SK-N-SH (cell line): Measurements from ENCODE around the gene SACM1L. TPM values are rescaled to one million over a fixed set of nuclear protein-coding genes. Genes with fewer than 3 reads are reported as not detected.

Experiments
- CTCF ChIA-PET: fragments of 300-600, 350-600 bp; formaldehyde crosslinking; extraction: SDS; loops from one replicate; lab custom pipeline; 2021; lab: Yijun Ruan, JAX
- POLR2A ChIA-PET: fragments of 350-600 bp; sonication (Branson Sonifier 250); formaldehyde crosslinking; extraction: SDS; loops from one replicate; lab custom pipeline; 2020; ENCODE audit warnings: antibody characterized with exemption, inconsistent platforms; lab: Yijun Ruan, JAX
- DNase-seq: peaks from one replicate; pipeline ENCODE4 v3.0.0; 2012
- H2AFZ ChIP-seq: fragments of 200-600 bp; sonication (generic); 2 replicates; pipeline ENCODE4 v1.8.1; 2016; ENCODE audit warnings: antibody characterized with exemption, mild to moderate bottlenecking, low read depth
- H3F3A ChIP-seq: fragments of 200-600 bp; sonication (generic); replicated peaks from 2 replicates; pipeline ENCODE3; 2016; ENCODE audit warnings: antibody characterized with exemption, mild to moderate bottlenecking; ENCODE audit not compliant: insufficient read depth
- H3K27ac ChIP-seq, 2 experiments: fragments of 200-500 bp in 1 of 2; fragments of 200-600 bp in 1 of 2; sonication (Bioruptor generic) in 1 of 2; sonication (generic), shearing (Covaris generic) in 1 of 2; 2 replicates each; pipeline versions ENCODE4 v1.5.1 to v1.6.1; 2014 to 2016; ENCODE audit warnings: low read depth in 2 of 2, inconsistent platforms in 1 of 2, low read length in 1 of 2, mild to moderate bottlenecking in 1 of 2, mixed read lengths in 1 of 2
- H3K27me3 ChIP-seq: fragments of 200-600 bp; sonication (generic), shearing (Covaris generic); 2 replicates; pipeline ENCODE4 v1.6.1; 2016; ENCODE audit warnings: mixed run types; ENCODE audit not compliant: insufficient read depth
- H3K36me3 ChIP-seq, 2 experiments: fragments of 200-500 bp in 1 of 2; fragments of 200-600 bp in 1 of 2; sonication (Bioruptor generic) in 1 of 2; sonication (generic) in 1 of 2; replicated peaks in 1 of 2; 2 replicates each; pipeline versions ENCODE3 to v1.5.1; 2014 to 2016; ENCODE audit warnings: low read length in 1 of 2, mild to moderate bottlenecking in 1 of 2; ENCODE audit not compliant: insufficient read depth in 2 of 2, control insufficient read depth in 1 of 2
- H3K4me1 ChIP-seq, 2 experiments: fragments of 200-500 bp in 1 of 2; fragments of 200-600 bp in 1 of 2; sonication (Bioruptor generic) in 1 of 2; sonication (generic), shearing (Covaris generic) in 1 of 2; 2 replicates each; pipeline versions ENCODE4 v1.5.1 to v1.6.1; 2014 to 2016; ENCODE audit warnings: low read depth in 1 of 2, low read length in 1 of 2, mixed run types in 1 of 2; ENCODE audit not compliant: insufficient read depth in 2 of 2, control insufficient read depth in 1 of 2
- H3K4me2 ChIP-seq: fragments of 200-600 bp; sonication (generic), shearing (Covaris generic); 2 replicates; pipeline ENCODE4 v1.6.1; 2017; ENCODE audit warnings: mixed run types
- H3K4me3 ChIP-seq, 2 experiments: fragments of 200-500 bp in 1 of 2; fragments of 200-600 bp in 1 of 2; sonication (Bioruptor generic) in 1 of 2; sonication (generic), shearing (Covaris generic) in 1 of 2; 2 replicates each; pipeline versions ENCODE4 v1.5.1 to v1.8.1; 2014 to 2016; ENCODE audit warnings: low read depth in 2 of 2, inconsistent platforms in 1 of 2, low read length in 1 of 2, mild to moderate bottlenecking in 1 of 2, mixed read lengths in 1 of 2, moderate library complexity in 1 of 2
- H3K79me2 ChIP-seq: fragments of 200-600 bp; sonication (generic); 2 replicates; pipeline ENCODE4 v1.8.1; 2017; ENCODE audit warnings: mild to moderate bottlenecking; ENCODE audit not compliant: insufficient read depth
- H3K9ac ChIP-seq: fragments of 200-600 bp; sonication (generic); 2 replicates; pipeline ENCODE4 v1.6.1; 2017; ENCODE audit warnings: mixed run types
- H3K9me2 ChIP-seq: fragments of 200-600 bp; sonication (generic); 2 replicates; pipeline ENCODE4 v1.6.1; 2017; ENCODE audit warnings: mixed run types
- H3K9me3 ChIP-seq: fragments of 200-600 bp; sonication (generic); 2 replicates; pipeline ENCODE4 v1.6.1; 2017; ENCODE audit warnings: mixed run types, mild to moderate bottlenecking, moderate library complexity
- H4K20me1 ChIP-seq: fragments of 200-600 bp; sonication (generic); 2 replicates; pipeline ENCODE4 v1.6.1; 2017; ENCODE audit warnings: mild to moderate bottlenecking, mixed run types; ENCODE audit not compliant: insufficient read depth
- CTCF ChIP-seq: fragments of 200-600 bp; sonication (generic); IDR thresholded peaks from 2 replicates; pipeline ENCODE4 v1.6.1; 2017; ENCODE audit warnings: antibody characterized with exemption, mild to moderate bottlenecking, moderate library complexity
- EP300 ChIP-seq, 2 experiments: IDR thresholded peaks; 2 replicates each; pipeline versions ENCODE4 v1.4.0 to v1.6.1; 2012; ENCODE audit warnings: borderline replicate concordance in 1 of 2, low read depth in 1 of 2, low read length in 1 of 2
- FOXJ3 ChIP-seq: sonication (generic); formaldehyde crosslinking; IDR thresholded peaks from 2 replicates; pipeline ENCODE4 v1.5.1; 2020; ENCODE audit warnings: mild to moderate bottlenecking, missing genetic modification reagents
- FOXM1 ChIP-seq: IDR thresholded peaks from 2 replicates; pipeline ENCODE4 v1.4.0; 2012; ENCODE audit warnings: low read depth, mild to moderate bottlenecking
- IRF3 ChIP-seq: fragments of 150-350 bp; IDR thresholded peaks from 2 replicates; pipeline ENCODE4 v1.6.1; 2016; ENCODE audit warnings: mild to moderate bottlenecking, low read depth, low read length
- MEF2A ChIP-seq: IDR thresholded peaks from 2 replicates; pipeline ENCODE4 v1.4.0; 2012; ENCODE audit warnings: low read depth, borderline replicate concordance
- MXI1 ChIP-seq: IDR thresholded peaks from 2 replicates; pipeline ENCODE4 v1.6.1; 2012; ENCODE audit warnings: mild to moderate bottlenecking, low read depth, low read length, improper control_type of control experiment
- NFIC ChIP-seq: IDR thresholded peaks from 2 replicates; pipeline ENCODE4 v1.4.0; 2012; ENCODE audit warnings: borderline replicate concordance
- NRF1 ChIP-seq: IDR thresholded peaks from 2 replicates; pipeline ENCODE4 v1.6.1; 2012; ENCODE audit warnings: low read depth, mild to moderate bottlenecking, low read length
- RAD21 ChIP-seq: IDR thresholded peaks from 2 replicates; pipeline ENCODE4 v1.6.1; 2012; ENCODE audit warnings: mild to moderate bottlenecking, low read length
- RCOR1 ChIP-seq: fragments of 150-350 bp; IDR thresholded peaks from 2 replicates; pipeline ENCODE4 v1.6.1; 2017; ENCODE audit warnings: antibody characterized with exemption, low read length
- REST ChIP-seq: IDR thresholded peaks from 2 replicates; pipeline ENCODE4 v1.6.1; 2012; ENCODE audit warnings: mild to moderate bottlenecking, low read depth, low read length, moderate library complexity
- RXRA ChIP-seq: IDR thresholded peaks from 2 replicates; pipeline ENCODE4 v1.4.0; 2012; ENCODE audit warnings: low read depth, mild to moderate bottlenecking, borderline replicate concordance
- SMC3 ChIP-seq: IDR thresholded peaks from 2 replicates; pipeline ENCODE4 v1.6.1; 2012; ENCODE audit warnings: low read depth, low read length, improper control_type of control experiment
- USF1 ChIP-seq: IDR thresholded peaks from 2 replicates; pipeline ENCODE4 v1.4.0; 2012; ENCODE audit warnings: low read depth, borderline replicate concordance
- YY1 ChIP-seq: IDR thresholded peaks from 2 replicates; pipeline ENCODE4 v1.4.0; 2012; ENCODE audit warnings: low read depth, mild to moderate bottlenecking
- ZBTB33 ChIP-seq: IDR thresholded peaks from 2 replicates; pipeline ENCODE4 v1.4.0; 2012; ENCODE audit warnings: low read depth, borderline replicate concordance
- whole genome bisulfite sequencing: methylation state at CpG from one replicate; pipeline ENCODE4 v1.1.6; 2017; ENCODE audit warnings: low lambda C conversion rate; 5-methylcytosine and 5-hydroxymethylcytosine counted together
- polyA plus RNA-seq, 3 experiments: library from polyadenylated mRNA; depleted of rRNA; stranded (reverse); fragments of >200 nt; gene quantifications; 2 replicates each; pipeline ENCODE4 v1.2.3, GENCODE V29; 2012

The SACM1L gene
- polyA plus RNA-seq, 1 of the 3 experiments (the other 2 are of a cell fraction) = 11.2 TPM

GRCh38 chr3:45666757-45667431 is 22.3 kb upstream of the SACM1L start (continued):
- no peak for TF ChIP-seq CTCF
- peak; percentile 78 for TF ChIP-seq MXI1
- TF ChIP-seq NRF1 = no peak
- TF ChIP-seq MEF2A = no peak
- TF ChIP-seq EP300 (IDR thresholded peaks at IDR 0.05; ENCODE audit: borderline replicate concordance in 1 of 2, low read depth in 1 of 2, low read length in 1 of 2) = peak in 1 of 2 experiments; percentile 67; a peak in 1 of 4 replicates
- TF ChIP-seq YY1 = no peak
- no peak for TF ChIP-seq IRF3
- TF ChIP-seq FOXM1 = 0 out of 2 replicates have a peak, but pooled peaks have one; percentile 26

- CTCF ChIA-PET = interaction anchor here (0.9 to 5.4 kb wide), 6 partner anchors 10 to 155 kb away, joined by 3 to 33 read pairs (median 4); no protein-coding TSS in a partner anchor
- Histone ChIP-seq H3K4me1 (peaks cover 13 to 33% of the 10 kb centered on the region in 2 experiments; a peak in 3 of 4 replicates), H3K4me2 (peak overlapping the region; percentile 66)
- TF ChIP-seq ZBTB33 (no peak), USF1 (no peak), RCOR1 (no peak), RAD21 (no peak), FOXM1 (no peak), REST (no peak), CTCF (no peak), FOXJ3 (no peak), SMC3 (no peak), RXRA (no peak), EP300 (IDR thresholded peaks at IDR 0.05; ENCODE audit: borderline replicate concordance in 1 of 2, low read depth in 1 of 2, low read length in 1 of 2) (no peak), NFIC (no peak)
Observed at GRCh38 chr3:45667569-45667934, 21.6 kb upstream of the SACM1L start.

More at GRCh38 chr3:45667569-45667934, 21.6 kb upstream of the SACM1L start:
- Histone ChIP-seq H3K9me3 (no peaks in the 10 kb centered on the region), H3F3A (peaks cover 40% of the 10 kb centered on the region), H3K4me3 (no peak overlapping the region), H3K79me2 (peaks cover 34% of the 10 kb centered on the region), H4K20me1 (peaks cover 11% of the 10 kb centered on the region), H3K9me2 (no peaks in the 10 kb centered on the region), H3K9ac (peak overlapping the region; percentile 64; the same call in 1 of the 2 replicates), H2AFZ (no peak overlapping the region), H3K36me3 (peaks cover 12 to 26% of the 10 kb centered on the region in 2 experiments), H3K27me3 (no peaks in the 10 kb centered on the region), H3K27ac (peak overlapping the region; percentile 53 to 97; a peak in 3 of 4 replicates)
- POLR2A ChIA-PET = no interaction called here
- no peak for DNase-seq
- 100% methylated on average over 1 of the region's 1 CpG for WGBS
